Right kidney (tissue), 1 donor: Measurements from ENCODE around the gene JADE2.
"Not testable (repeated sequence)": the region's sequence is repeated elsewhere in the genome, so short reads cannot be mapped to it uniquely, and the experiment has no call there.

Source experiments
- DNase-seq: peaks from one replicate; pipeline ENCODE4 v3.0.0-alpha.2; 2016

Gene JADE2

DNA sequence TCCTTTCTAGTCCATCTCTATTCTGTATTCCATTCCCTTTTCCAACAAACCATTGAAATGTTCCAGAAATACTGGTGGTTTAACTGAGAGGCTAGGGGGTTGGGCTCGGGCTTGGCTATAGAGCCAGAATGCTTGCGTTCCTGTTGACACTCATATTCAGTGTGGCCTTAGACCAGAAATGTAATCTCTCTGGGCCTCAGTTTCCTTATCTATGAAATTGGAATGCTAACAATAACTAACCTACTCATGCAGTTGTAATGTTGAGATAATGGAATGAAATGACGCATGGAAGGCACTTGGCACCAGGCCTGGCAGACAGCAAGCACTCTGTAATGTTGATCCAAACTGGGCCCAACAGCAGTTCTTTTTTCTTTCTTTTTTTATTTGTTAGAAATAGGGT lies 26.8 kb downstream of the JADE2 start:
- no peak for DNase-seq

DNA sequence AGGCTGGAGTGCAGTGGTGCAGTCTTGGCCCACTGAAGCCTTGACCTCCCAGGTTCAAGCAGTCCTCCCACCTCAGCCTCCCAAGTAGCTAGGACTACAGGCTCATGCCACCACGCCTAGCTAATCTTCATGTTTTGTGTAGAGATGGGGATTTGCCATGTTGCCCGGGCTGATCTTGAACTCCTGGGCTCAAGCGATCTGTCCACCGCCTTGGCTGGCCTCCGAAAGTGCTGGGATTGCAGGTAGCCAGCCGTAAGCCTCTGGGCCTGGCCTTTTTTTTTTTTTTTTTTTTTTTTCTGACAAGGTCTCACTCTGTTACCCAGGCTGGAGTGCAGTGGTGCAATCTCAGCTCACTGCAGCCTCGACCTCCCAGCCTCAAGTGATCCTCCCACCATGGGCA lies 27.2 kb downstream of the JADE2 start:
- not testable (repeated sequence) for DNase-seq

DNA sequence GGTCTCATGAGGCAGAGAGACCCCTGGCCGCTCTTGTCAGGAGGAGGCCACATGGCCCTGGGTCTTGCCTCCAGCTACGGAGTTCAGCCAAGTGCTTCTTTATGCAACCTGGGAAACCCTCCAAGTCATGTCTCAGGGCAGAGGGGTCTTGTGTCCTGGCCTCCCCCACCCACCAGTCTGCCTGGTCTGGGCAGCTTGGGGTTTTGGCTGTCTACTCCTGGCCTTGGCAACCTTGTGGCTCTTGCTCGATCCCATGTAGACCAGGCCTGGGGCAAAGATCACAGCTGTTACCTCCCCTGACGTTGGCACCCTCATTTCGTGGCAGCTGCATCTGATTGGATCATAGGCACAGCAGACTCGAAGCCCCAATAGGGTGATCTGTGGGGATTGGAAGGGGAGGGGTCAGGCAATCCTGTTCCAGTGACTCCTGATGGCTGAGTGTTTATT lies 28.4 kb downstream of the JADE2 start:
- no peak for DNase-seq

DNA sequence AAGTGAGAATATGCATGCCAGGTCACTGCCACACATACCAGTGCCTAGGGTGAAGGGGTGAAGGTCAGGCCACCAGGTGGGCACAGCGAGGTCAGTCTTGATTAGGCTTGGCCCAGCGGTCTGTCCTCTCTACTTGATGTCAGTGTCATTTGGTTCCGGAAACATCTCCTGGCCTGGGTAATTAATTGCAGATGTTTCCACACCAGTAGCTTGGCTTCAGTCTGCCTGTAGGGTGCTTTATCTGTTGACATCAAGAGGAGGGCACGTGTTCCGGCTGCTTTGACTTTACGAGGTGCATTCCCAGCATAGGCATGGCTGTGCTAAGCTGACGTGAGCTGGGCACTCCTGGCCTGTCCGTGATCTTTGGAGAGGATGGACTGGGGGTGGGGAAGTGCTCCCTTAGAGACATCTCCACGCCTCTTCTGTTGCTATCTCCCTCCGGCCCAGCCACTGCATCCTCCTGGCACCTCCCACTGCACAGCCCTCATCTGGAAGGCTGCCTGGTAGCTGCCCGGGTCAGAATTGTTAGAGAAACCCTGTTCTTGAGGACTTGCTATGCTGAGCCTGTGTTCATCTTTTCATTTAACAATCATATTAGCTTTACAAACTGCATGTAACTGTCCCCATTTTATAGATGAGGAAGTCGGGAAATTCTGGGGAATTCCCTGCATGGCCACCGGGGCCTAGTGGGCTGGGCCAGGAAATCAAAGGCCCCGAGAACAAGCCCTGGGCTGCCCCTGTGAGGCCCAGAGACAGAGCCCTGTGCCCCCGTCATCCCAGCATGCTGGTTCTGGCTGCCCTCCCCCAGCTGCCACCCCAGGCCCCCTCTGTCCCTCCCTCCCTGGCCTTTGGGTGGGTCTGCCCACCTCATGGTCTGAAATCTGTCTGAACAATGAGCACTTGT lies 29.1 kb downstream of the JADE2 start:
- DNase-seq = no peak

DNA sequence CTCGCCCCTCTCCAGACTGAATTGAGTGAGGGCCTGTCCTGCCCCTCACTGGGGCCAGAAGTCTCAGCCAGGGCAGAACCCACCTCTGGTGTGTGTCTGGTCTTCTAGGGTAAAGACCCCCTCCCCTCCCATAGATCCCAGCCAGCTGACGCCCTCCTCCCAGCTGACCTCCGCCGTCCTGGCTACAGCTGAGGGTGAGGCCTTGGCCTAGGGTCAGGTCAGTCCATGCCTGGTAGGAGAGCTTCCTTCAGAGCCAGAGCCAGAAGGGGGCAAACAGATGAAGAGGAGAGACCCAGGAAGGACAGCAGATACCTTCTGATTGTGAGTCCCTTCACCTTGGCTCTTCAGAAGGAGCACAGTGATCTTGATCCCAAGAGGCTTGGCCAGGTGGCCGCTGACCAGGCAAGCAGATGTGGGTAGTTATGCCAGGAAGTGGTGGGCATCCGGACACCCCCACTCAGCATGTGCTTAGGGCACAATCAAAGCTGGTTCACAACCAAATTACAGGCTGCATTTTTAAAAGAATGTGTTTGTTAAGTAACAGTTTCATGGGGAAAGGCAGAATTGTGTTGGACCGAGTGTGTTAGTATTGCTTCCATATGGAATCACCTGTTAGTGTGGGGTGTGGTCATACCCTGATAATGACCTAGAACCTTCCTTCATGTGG lies 29.9 kb downstream of the JADE2 start:
- no peak for DNase-seq

DNA sequence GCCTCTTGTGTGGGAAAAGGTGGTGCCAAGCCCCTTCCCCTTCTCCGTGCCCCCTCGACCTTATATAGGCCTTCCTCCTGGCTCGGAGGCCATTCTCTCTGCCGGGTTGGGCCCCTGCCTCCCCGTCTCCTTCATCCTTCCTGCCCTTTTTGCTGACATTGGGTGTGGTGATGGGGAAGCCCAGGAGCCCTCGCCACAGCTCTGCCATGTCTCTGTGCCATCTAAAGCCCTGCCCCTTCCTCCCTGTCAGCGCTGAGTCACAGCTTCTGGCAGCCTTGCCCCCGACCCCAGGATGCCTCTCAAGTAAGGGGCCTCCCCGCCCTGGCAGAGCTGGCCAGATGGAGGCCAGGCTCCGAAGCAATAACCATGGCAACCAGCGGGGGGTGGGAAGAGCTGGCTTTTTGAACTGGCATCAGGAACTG lies 30.4 kb downstream of the JADE2 start:
- no peak for DNase-seq

DNA sequence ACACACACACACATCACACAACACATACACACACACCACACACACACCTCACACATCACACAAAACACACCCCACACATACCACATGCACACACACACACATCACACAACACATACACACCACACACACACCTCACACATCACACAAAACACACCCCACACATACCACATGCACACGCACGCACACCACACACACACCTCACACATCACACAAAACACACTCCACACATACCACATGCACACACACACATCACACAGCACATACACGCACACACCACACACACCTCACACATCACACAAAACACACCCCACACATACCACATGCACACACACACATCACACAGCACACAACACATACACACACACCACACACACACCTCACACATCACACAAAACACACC lies 31.1 kb downstream of the JADE2 start:
- not testable (repeated sequence) for DNase-seq

DNA sequence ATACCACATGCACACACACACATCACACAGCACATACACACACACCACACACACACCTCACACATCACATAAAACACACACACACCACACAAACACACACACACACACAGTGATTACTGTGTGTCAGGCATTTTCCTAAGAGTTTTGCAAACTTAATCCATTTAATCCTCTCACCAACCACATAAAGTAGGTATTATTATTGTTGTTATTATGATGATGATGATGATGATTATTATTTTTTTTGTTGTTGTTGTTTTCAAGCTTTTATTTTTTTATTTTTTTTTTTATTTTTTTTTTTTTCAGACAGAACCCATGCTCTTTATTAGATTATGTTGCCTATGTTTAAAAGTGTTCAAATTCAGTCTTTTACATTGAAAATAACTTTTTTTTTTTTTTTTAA lies 31.5 kb downstream of the JADE2 start:
- no peak for DNase-seq

DNA sequence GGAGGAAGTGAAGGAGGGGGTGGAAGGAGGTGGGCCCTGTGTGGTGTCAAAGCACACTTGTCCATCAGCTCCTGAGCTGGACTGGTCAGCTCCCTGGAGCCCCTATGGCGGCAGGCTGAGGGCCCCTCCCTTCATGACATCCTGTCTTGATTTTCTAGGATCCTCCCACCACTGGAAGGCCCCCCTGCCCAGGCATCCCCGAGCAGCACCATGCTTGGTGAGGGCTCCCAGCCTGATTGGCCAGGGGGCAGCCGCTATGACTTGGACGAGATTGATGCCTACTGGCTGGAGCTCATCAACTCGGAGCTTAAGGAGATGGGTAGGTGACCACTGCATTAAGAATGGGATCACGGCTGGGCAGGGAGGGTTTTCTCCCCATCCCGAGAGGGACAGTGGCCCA lies 34.2 kb downstream of the JADE2 start:
- DNase-seq = no peak

DNA sequence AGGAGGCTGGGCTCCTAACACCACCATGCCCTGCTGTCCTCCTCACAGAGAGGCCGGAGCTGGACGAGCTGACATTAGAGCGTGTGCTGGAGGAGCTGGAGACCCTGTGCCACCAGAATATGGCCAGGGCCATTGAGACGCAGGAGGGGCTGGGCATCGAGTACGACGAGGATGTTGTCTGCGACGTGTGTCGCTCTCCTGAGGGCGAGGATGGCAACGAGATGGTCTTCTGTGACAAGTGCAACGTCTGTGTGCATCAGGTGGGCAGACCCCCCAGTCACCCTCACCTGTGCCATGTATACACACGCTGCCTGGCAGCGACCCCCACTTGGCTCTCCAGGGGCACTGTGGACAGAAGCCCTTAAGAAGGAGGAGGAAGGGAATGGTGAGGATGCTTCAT lies 35.2 kb downstream of the JADE2 start:
- no peak for DNase-seq

DNA sequence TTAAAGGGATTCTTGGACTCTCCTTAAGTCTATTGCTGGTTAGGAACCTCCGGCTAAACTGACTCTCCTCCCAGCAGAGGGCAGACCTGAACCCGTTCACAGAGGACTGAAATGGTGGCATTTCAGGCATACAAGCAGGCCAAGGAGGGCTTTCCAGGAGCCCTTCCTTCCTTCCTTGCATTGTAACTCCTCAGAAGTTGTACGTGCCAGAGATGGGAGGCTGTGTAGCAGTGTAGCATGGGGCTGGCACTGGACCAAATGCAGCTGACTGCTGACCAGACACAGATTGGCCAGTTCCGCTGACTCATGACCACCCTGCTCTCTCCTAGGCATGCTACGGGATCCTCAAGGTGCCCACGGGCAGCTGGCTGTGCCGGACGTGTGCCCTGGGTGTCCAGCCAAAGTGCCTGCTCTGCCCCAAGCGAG lies 36.4 kb downstream of the JADE2 start:
- no peak for DNase-seq

DNA sequence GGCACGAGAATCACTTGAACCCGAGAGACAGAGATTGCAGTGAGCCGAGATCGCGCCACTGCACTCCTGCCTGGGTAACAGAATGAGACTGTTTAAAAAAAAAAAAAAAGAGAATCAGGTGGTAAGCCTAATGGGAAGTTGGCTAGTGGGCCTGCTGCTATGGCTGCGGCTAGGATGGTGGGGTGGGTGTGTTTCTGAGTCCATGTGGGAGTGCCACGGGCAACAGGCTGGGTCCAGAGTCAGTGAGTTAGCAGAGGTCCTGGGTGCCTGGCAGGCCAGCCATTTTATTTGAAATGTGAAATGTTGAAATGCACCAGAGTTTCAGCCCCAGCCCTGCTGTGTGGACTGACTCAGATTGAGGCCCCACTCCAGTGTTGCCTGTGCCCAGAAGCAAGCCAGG lies 37.8 kb downstream of the JADE2 start:
- no peak for DNase-seq

DNA sequence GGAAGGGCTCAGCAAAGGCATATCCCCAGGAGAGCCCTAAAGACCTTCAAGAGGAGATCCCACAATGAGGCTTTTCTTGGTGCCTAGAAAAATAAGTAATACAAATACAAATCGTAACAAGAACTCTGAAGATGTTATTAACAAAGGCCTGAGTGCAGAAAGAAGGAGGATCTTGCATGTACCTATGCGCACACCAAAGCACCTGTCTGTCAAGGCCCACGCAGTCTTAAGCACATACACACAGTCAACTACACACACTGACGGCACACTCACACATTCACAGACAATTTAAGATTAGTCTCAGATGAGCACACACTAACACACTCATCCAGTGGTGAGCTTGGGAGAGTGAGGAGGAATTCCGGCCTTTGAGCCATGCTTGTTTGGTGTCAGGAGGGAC lies 38.5 kb downstream of the JADE2 start:
- no peak for DNase-seq

DNA sequence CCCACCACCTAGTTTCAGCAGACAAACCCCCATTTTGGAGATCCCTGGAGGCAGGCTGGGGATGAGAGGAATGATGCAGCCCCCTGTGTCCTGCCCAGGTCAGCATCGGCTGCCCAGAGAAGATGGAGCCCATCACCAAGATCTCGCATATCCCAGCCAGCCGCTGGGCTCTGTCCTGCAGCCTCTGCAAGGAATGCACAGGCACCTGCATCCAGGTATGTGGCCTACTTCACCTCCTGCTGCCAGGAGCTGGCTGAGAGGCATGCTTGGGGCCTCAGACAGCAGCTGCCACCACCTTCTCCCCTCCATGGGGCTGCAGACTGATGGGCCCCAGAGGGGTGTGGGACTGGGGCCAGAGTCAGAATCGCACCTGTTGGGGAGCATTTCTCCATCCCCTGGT lies 38.9 kb downstream of the JADE2 start:
- DNase-seq = no peak

DNA sequence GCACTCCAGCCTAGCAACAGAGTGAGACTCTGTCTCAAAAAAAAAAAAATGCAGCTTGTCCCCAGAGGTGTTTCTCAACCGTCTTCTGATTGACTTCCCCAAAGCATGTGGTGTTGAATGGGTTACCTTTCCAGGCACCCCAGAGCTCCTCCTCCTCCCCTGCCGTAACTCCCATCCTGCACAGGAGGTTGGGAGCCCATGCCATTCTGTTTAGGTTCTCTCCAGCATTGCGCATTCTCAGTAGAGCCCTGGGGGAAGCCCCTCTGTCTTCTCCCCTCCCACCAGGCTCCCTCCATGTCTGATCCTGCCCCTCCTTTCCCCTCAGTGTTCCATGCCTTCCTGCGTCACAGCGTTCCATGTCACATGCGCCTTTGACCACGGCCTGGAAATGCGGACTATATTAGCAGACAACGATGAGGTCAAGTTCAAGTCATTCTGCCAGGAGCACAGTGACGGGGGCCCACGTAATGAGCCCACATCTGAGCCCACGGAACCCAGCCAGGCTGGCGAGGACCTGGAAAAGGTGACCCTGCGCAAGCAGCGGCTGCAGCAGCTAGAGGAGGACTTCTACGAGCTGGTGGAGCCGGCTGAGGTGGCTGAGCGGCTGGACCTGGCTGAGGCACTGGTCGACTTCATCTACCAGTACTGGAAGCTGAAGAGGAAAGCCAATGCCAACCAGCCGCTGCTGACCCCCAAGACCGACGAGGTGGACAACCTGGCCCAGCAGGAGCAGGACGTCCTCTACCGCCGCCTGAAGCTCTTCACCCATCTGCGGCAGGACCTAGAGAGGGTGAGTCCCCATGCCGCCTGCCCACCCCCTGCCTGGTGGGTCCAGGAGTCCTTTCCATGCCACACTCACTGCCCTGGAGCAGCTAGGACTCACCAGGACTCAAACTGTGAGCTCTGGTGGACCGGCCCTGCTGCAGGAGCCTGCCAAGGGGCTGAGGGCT lies 40.6 kb downstream of the JADE2 start:
- DNase-seq = no peak

DNA sequence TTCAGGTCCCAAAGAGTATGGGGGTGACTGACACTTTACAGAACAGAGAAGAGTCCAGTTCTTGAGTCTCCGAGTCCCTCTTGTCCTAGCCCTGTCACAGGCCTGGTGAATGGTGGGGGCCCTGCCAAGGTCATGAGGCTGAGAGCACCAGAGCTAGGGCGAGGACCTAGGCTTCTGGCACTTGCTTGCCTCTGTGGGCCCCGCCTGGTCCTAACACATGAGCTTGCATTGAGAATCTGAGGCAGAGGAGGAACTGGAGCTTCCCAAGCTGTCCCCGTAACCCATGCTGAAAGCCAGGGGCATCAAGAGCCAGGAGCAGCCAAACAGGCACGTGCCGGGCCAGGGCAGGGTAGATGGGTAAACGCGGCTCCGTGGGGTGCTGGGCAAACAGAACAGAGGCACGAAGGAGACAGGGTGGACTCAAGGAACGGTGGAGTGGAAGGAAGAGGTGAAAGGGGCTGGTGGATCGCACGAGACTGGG lies 41.3 kb downstream of the JADE2 start:
- no peak for DNase-seq

DNA sequence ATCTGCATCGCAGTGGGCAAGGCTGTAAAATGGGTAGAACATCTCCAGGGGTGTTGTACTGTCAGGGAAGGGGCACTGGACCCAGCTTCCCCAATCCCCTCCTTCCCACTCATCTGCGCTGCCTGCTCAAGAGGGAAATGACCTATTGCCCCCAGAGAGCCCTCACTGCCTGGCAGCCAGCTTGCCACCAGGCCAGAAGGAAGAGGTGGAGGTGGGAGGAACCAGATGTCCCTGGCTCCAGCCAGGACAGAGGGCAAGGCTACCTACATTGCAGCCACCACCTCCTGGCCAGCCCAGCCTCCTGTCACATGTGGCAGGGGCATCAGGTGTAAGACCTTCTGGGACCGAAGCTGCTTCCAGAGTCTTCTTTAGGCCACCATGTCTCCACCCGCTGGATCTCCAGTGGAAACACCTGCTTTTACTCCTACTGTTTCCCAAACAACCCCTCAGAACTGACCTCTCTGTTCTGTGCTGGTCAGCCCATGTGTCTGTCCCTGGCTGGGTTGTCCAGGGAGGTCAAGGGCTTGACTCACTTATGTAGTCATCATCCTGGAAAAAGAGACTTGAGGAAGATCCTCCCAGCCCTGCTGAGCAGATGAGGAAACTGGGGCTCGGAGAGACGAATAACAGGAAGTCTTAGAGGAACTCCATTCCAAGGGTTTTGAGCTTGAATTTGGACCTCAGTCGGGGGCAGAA lies 42.3 kb downstream of the JADE2 start:
- no peak for DNase-seq

DNA sequence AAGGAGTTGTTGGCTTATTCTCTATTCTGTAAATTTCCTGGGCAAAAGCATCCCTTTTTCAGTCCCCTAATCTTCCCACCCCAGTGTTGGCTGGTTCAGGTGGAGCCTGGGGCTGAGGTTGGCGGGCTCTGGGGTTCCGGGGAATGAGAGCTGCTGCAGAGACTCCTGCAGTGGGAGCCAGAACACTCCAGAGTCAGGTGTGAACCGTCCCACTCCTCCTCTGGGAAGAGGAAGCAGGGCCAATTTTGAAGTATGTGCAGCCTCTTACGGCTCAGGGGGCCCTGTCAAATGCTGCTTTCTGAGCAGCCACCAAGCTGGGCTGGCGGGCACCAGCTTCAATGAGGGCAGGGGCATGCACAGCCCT lies 42.8 kb downstream of the JADE2 start:
- DNase-seq = no peak

DNA sequence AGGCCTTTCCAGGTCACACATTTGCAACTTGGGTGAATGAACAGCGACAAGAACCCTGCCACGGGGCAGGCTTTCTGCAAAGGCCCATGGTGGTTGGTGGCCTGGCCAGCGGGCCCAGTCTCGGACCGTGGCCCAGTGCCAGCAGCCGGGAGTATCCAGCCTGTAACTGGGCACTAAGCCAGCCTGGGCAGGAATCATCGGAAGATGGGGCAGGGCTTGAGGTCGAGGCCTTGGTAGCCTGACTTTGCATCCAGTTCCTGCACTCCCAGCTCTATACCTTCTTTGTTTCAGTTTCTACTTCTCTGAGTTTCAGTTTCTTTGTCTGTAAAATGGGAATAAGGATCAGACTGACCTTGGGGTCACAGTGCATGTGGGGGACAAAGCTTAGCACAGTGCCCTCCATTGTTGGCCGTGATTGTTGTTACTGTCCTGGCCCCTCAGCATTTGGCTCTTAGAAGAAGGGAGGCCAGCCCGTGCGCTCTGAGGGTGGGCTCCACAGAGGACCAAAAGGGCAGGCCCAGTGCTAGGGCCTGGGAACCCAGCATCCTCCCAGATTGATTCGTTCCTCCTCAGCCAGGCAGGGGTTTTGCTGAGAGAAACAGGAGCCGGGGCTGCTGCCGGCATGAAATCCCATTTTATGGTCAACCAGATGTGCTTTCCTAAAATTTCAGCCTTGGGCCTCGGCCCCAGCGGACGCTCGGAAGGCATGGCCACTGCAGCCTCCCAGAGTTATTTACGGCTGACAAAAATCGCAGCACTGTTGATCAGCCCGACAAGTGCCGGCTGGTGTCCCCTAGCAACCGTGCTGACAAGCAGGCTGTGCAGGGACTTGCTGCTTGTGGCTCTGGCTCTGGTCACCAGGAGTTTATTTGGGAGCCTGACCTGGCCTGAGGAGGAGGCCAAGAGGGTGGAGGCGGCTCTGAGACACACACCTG lies 43.6 kb downstream of the JADE2 start:
- peak; percentile 45 for DNase-seq

DNA sequence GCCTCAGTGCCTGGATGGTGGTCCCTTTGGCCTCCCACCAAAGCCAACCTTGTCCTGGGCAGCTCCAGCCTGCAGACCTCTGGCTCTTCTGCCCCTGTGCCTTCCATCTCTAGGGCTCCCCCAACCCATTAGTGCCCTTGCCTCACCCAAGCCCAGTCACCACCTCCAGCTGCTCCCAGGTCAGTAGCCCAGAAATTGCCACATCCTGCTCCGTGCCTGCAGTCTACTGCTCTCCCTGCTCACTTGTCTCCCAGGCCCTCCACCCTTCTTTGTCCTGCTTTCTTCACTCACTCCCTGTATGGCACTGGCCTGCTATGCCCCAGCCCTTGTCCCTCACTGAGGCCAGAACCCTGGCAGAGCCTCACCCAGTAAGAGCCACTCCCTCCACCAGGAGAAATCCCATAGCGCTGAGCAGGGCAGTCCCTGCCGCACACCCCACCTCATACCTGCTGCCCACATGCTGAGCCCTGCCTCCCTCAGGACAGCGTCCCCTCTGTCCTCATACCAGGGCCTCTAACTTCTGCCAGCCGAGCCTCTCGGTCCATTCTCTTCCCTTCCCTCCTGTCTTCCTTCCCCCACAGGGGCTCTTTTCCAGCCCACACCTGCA lies 44.4 kb downstream of the JADE2 start:
- DNase-seq = no peak
